HG03565 (cell line): Measurements from ENCODE around the gene SPECC1.

Experiments used
- ATAC-seq: cut with Tn5 transposase; IDR thresholded peaks from one replicate; pipeline ENCODE4 v1.9.1; 2021; ENCODE audit warnings: mild to moderate bottlenecking, moderate library complexity; ENCODE audit not compliant: unreplicated experiment

Gene SPECC1

DNA sequence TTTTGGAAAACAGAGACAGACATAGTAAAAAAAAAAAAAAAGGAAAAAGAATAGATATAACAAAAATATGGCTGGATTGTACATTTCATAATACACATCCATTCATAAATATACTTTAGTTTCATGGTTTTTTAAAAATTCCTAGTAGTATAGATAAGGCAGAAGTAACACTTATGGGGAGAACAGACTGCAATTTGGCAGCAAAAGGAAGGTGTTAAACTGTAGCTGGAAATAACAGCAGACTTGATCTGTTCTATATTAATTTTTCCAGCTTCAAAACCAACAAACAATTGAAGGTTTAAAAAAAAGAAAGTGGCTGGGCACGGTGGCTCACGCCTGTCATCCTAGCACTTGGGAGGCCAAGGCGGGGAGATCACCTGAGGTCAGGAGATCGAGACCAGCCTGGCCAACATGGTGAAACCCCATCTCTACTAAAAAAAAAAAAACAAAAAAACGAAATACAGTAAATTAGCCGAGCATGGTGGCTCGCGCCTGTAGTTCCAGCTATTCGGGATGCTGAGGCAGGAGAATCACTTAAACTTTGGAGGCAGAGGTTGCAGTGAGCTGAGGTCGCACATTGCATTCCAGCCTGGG is 191.8 kb downstream of the SPECC1 start:
- no peak for ATAC-seq

DNA sequence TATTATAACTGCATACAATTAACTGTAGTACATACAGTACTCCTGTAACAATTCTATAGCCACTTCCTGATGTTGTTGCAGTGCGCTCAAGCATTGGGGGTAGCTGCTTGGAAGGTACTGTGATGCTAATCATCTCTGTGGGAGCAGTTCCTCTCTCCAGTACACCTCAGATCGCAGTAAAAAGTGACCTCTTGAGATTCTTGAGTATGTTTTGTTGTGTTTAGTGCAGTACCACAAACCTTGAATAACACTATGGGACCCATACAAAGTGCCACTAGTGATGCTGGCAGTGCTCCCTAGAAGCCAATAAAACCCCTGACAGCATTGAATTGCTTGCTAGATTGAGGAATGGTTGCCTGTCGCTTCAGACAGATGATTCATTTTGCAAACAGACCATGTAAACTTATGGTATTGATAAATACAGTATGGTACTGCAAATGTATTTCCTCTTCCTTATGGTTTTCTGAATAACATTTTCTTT is 193.0 kb downstream of the SPECC1 start:
- ATAC-seq = no peak

DNA sequence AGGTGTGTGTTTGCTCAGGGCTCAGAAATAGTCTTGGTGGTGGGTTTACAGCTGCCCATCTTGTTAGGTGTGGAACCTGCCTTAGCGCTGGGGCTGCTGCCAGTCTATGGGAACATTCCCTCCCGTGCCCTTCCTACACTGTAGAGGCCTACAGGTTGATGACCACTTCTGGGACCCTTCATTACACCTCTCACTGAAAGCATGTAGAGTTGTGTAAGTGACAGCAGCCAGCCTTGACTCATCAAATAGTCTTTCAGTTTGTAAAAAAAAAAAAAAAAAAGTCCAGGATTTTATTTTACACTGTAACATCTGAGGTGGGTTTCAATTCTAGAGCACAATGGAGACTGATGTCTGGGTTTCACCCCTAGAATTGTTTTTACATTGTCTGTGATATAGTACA is 193.9 kb downstream of the SPECC1 start:
- ATAC-seq = no peak

DNA sequence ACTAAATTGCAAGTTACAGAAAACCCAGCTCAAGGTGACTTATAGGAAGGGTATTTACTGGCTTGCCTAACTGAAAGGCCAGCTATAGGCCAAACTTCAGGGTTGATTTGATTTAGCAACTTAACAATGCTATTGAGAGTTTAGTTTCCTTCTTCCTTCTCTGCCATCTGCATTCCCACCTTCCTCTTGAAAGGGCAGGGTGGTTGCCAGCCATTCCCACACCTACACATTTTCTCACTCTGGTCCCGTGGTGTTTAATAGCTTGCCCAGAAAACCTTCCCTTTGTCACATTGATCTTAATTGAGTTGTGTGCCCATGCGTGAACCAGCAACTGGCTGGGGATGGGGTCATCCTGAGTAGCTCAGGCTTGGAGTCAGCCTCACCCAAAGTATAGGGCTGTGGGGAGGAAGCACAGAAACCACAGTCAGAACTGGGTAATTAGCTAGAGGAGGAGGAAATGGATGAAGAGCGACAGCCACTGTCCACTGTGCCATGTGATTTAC is 194.7 kb downstream of the SPECC1 start:
- ATAC-seq = no peak

DNA sequence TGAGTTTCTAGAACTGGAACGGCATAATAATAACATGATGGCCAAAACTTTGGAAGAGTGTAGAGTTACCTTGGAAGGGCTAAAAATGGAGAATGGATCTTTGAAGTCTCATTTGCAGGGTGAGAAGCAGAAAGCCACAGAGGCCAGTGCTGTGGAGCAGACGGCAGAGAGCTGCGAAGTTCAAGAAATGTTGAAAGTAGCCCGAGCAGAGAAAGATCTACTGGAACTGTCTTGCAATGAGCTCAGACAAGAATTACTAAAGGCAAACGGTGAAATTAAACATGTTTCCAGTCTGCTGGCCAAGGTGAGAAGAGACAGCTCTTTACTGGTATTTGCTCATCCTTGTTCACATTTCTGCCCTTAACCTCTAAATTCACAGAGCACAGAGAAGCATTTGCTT is 196.4 kb downstream of the SPECC1 start:
- no peak for ATAC-seq

DNA sequence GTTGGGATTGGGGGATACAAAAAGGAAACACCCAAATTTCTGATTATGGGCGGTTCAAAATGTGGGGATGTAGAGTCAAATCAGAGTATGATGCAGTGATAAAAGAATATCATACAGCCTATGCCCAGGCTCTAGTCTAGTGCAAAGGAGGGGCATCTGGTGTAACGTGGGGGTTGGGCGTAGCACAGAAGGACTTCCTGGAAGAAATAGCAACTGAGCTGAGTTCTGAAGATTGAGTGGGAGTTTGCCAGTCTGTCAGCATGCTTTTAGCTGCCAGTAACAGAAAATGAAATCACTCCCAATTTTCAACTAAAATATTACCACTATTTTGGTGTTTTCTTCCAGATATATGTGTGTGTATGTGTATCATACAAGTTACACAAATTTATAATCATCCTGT is 196.9 kb downstream of the SPECC1 start:
- ATAC-seq = no peak

DNA sequence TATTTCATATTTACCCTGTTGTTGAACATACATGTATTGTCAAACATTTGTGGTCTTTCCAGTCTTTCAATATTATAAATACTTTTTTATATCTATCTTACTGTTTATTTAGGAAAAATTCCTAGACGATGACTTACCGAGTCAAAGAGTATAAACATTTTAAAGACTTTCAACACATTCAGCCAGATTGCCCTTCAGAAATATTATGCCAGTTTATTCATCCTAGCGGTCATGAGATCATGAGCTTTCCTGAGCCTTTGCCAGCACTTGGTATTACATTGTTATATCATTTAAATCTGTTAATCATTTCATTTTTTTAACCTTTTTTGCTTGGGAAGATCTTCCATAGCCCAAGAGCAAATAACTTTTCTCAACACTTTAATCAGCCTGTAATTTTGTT is 197.4 kb downstream of the SPECC1 start:
- no peak for ATAC-seq

DNA sequence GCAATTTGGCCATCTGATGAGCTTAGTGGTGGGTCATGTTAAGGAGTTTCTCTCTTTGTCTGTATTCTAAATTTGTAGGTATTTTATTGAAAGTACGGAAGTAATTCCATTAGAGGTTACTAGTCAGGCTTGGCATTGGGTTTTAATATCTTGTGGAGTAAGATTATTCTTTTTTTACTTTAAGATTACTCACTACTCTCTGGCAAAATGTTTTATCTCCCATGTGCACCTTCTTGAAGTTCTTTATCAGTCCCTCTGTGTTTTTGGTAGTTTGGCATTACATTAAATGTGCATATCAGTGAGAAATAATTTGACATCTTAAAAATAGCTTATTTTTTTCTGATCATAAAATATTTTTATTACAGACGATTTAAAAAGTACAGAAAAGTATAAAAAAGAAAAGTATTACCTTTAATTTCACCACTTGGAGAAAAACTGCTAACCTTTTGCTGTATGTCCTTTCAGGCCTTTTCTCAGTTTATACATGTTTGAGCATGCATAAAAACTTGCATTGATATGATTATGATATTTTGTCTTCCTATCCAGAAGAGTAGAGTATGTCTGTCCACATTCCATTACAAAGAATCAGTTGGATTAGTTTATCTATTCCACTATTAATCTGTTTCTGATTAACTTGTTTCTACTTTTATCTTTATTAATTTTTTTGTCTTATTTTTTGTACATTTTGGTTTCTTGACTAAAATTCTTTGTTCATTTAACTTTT is 198.3 kb downstream of the SPECC1 start:
- ATAC-seq = no peak

DNA sequence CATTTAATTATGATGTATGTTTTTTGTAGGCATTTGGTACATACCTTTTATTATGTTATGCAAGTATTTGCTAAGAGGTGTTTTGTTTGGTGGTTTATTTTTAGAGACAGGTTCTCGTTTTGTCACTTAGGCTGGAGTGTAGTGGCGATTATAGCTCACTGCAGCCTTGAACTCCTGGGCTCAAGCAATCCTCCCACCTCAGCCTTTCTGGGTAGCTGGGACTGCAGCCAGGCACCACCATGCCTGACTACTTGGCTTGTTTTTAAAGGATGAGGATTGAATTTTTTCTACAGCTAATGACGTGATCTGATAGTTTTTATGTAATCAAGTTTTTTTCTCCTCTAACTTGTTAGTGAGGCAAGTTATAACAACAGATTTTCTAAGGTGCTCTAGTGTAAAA is 199.6 kb downstream of the SPECC1 start:
- no peak for ATAC-seq

DNA sequence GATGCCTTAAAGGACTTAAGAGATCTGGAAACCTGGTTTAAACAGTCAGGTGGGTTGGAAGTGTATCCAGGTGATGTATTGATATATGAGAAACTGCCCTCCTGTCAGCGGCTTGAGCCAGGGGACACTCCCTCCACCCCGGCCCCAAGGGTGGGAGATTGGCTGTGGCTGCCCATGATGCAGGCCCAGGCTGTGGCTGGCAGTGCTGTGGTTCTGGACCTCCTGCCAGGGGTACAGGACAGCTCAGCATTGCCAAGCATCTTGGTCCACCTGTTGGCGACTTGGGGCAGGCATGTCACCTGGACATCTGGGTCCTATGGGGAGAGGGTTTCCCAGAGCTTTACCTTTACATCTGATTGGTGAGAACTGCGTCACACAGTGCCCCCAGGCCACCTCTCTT is 201.0 kb downstream of the SPECC1 start:
- ATAC-seq = no peak

DNA sequence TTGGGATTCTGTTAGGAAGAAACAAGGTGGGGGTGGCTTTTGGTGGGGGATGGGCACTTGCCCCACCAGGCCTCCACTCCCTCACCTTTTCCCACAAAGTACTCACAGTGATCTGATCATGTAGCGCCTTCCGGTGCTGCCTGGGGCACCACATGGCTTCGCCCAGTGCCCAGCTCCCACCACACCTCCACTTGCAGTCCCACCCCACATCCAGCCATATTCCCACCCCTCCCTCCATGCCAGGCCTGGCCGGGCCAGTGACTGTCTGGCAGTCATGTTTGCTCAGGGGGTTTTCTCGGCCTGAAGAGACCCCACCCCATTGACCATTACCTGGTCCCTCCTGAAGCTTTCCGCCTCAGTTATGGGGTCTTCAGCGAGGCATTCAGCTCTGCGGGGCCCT is 201.5 kb downstream of the SPECC1 start:
- no peak for ATAC-seq

DNA sequence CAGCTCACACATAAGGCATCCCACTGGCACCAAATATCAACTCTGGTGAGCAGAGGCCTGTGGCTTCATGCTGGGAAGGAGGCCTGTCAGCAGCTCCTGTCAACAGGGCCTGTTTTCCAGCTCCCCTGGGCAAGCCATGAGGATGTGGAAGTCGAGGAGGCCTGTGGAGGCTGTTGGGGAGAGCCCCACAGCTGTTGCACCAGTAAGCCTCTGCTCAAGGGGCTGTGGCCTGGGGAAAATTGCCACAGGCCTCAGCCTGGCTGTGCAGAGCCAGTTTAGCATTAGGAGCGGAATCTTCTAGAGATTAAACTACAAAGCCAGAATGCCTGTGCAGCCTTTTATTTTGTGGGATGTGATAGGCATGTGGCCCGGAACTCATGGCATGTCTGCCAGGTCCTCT is 202.1 kb downstream of the SPECC1 start:
- ATAC-seq = no peak

DNA sequence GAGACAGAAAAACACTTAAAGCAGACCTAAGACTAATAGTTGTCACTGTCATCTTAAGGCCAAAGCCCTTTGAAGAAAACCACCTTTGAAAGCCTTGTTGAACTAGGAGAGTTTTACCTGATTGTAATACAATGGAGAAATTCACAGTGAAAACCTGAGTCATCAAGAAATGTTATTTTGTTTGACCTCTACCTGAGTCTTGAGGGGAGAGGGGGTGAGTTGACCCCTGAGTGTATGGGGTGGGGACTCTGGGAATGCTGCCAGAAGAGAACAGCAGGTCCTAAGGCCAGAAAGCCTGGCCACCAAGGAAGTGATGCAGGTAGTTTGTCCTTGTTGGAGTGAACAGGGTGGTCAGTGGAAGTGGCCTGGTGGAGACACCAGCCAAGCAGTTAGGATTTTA is 204.3 kb downstream of the SPECC1 start:
- ATAC-seq = no peak

DNA sequence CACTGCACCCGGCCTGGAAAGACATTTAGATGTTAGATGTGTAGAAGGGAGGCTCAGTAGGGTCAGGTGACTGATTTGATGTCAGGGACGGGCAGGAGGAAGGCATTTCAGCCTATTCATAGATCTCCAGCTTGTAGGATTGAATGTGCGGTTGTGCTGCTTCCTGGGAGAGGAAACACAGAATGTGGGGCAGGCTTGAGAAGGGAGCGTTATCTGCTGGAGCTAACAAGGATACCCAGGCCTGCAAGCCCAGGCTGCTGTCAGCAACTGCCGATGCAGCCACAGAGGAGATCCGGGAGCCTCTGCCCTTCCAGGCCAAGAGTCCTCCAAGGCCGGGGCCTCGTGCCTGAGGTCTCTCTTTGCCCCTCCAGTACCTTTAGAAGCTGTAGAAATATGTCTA is 205.6 kb downstream of the SPECC1 start:
- no peak for ATAC-seq

DNA sequence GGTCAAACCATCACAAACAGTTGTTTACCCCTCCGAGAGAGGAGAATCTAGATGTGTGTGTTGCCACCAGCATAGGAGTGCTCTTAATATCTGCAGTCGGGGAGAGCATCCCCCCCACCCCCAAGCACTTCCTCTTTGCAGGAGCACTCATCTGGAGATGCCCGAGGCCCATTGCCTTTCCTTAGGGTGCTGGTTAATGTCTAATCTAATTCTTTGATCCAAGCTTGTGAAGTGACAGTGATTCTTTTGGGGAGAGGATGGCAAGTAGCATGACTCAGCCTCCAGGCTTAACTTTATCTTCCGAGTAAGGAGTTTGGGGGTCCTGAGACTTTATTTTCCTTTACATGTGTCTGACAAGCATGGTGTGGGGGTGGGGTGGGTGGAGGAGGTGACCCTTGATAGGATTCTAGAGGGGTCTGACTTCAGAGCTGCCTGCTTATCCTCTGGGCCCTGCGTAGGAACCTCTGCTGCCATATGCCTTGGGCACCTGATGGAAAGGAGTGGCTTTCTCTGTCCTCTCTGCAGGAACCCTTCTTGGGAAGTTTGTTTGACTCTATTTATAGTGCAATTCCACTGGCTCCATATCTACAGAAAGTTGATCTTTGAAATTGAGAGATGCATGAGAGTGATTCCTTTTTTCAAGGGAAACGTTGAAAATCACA is 207.1 kb downstream of the SPECC1 start:
- no peak for ATAC-seq

DNA sequence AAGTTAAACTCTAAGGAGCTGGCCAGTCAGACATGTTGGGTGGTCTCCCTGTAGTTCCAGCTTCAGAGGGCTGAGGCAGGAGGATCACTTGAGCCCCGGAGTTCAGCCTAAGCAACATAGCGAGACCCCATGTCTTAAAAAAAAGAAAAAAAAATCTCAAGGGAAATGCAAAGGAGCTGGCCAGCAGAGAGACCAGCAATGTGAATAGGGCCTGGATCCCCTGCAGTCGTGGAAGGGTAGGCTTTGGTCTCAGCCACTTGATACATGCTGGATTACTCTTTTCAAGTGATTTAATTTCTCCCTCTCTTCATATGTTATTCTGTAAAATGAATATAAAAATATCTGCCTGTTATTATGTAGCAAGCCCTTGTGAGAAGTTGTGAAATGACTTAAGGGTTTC is 207.7 kb downstream of the SPECC1 start:
- no peak for ATAC-seq

DNA sequence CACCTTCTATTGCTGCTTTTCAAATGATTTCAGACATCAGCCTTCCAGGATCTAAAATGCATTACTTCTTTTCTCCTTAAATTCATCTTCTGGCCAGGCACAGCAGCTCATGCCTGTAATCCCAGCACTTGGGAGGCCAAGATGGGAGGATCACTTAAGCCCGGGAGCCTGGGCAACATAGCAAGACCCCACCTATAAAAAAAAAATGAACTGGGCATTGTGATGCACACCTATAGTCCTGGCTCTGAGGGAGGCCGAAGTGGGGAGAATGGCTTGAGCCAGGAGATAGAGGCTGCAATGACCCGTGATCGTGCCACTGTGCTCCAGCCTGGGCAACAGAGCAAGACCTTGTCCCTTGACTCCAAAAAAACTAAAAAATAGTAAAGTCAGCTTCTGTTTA is 208.5 kb downstream of the SPECC1 start:
- ATAC-seq = no peak

DNA sequence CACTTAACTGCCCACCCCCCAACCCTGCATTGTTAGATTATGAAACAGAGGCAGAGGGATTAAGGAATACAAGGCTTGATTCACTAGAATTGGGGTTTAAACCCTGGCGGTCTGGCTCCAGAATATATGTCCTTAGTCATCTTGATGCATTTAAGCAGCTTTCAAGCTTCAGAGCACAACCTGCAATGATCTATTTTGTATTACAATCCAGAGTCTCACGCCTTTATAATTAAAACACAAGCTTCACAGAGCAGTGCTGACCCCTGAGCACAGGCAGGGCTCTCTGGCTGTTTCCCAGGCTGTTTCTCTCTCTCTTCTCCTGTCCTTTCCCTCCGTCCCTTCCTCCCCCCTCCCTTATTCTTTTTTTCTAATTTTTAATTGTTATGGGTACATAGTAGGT is 209.1 kb downstream of the SPECC1 start:
- ATAC-seq = no peak

DNA sequence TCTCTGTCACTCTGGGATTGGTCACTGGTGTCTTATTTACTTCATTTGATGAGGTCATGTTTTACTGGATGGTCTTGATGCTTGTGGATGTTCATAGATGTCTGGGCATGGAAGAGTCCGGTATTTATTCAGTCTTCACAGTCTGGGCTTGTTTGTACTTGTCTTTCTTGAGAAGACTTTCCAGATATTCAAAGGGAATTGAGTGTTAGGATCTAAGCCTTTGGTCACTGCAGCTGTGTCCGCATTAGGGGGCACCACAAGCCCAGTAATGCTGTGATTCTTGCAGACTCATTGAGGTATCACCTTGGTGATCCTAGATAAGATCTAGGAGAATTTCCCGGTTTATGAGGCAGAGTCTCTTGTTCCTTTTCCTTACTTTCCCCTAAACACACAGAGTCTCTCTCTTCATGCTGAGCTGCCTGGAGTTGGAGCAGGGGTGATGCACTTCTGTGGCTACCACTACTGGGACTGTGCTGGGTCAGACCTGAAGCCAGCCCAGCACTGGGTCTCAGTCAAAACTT is 214.7 kb downstream of the SPECC1 start:
- no peak for ATAC-seq

DNA sequence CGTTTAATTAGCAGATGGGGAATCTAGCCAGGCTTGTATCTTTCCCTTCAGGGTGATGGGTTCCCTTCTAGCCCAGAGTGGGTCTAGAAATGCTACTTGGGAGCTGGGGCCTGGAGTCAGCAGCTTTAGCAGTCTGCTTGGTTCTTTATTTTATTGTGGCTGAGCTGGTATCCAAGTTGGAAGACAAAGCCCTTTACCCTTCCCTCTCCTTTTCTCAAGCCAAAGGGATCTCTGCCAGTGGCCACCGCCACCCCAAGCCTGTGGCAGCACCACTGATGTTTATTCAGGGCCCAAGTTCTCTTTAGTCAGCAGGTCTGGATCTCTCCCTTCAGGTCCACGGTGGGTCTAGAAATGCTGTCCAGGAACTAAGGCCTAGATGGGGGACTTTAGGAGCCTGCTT is 215.2 kb downstream of the SPECC1 start:
- no peak for ATAC-seq

DNA sequence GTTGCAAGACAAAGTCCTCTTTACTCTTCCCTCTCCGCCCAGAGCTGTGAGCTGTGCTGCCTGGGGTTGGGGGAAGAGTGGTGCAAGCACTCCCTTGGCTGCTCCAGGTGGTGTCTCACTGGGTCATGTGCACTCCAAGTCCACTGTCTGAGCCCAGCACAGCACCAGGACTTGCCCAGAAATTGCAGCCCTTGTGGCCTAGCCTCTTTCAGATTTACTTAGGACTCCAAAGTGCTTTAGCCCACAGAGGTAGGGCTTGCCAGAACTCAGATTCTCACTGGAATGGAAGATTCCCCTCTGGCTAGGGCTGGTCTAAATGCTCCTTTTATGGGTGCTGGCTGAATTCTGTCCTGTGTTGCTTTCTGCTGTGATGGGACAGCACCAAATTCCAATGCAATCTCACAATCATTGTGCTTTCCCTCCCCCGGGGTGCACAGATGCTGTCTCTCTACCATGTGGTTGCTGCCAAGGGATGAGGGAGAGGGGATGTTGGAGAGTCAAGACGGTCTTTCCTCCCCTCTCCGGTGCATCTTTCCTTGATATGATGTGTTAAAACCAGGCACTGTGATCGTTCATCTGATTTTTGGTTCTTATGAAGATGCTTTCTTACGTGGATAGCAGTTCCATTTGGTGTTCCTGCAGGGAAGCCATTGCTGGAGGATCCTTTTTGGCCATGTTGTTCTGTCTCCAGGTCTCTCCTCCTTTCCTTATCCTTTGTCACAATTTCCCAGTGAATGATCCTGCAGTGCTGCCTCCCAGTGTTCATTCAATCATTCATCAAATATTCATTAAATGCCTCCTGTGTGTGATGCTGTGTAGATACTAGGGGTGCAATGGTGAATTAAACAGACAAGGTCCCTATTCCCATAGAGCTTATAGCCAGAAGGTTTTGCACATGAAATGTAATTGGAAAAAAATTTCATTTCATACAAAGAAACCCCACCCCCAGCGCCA is 216.3 kb downstream of the SPECC1 start:
- no peak for ATAC-seq
